HG03095 (cell line): ENCODE data around the gene LSM11.

ENCODE experiments used
- ATAC-seq: cut with Tn5 transposase; IDR thresholded peaks from one replicate; pipeline ENCODE4 v1.9.1; 2021; ENCODE audit warnings: moderate library complexity; ENCODE audit not compliant: unreplicated experiment

LSM11 gene

GRCh38 chr5:157767689-157768088 lies 24.2 kb downstream of the LSM11 start:
- ATAC-seq: no peak

DNA sequence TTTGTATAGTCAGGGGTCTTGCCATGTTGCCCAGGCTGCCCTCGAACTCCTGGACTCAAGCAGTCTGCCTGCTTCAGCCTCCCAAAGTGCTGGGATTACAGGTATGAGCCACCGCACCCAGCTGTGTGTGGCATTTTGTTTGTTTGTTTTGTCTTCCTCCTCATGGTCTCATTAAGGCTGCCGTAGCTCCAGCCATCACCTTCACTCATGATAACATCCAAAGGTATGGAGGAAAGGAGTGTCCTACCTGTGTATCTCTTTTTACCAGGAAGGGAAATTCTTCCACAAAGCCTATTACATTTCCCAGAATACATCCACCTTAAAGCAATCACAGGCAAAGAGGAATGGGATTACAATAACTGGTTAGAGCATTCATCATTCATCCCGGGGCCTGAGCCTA lies 27.2 kb downstream of the LSM11 start:
- ATAC-seq: no peak

- no peak for ATAC-seq
Measured at GRCh38 chr5:157772127-157772526, 28.6 kb downstream of the LSM11 start.

DNA sequence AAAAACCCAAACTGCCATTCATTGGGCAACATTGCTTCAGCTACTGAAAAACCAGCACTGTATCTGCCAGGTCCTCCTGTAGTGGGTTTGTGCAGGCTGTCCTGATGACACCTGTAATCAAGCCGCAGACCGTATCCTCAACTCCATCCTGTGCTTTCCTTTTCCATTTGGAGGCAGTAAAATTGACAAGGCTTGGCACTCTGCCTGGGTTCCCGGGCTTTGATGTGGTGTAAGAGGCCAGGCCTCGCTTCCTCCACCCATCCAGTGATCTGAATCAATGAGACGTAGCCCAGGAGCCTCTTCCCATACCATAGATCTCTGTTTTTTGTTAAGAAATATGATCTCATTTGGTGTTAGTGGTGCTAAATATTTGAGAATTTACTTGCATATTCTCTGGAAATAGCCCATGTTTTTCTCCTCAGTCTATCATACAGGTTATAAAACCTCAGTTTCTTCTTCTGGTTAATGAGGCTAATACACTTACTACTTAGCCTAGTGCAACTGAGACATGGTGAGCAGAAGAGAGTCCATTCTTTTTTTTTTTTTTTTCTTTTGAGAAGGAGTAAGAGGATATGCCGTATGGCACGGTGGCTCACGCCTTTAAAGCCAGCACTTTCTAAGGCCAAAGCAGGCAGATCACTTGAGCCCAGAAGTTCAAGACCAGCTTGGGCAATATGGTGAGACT lies 34.8 kb downstream of the LSM11 start:
- ATAC-seq: no peak

DNA sequence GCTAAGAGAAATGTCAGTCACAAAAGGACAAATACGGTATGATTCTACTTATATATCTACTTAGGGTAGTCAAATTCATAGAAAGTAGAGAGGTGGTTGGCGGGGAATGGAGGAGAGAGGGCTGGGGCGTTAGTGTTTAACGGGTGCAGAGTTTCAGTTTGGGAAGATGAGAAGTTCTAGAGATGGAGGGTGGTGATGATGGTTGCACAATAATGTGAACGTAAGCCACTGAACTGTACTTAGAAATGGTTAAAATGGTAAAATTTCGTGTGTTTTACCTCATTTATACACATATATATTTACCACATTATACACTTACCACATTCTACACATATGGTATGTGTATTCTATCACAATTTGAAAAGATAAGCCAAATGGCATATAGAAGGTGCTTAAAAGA lies 35.7 kb downstream of the LSM11 start:
- no peak for ATAC-seq

DNA sequence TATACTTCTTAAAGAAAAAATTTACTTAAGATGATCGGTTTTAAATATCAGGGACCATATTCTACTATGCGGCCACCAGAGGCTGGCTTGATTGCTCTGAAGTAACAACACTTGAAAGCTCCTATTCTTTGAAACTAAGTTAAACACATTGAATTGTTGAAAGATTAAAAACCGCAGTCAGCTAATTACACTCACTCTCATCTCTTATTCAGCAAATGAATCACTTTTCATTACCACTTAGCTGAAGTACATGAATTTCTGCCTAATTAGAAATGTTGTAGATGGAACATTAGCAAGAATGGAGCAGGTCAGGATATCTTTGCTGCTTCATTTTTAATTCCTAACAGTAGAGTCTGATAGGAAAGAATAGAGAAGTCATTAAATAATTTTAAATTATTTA lies 42.3 kb downstream of the LSM11 start:
- no peak for ATAC-seq

DNA sequence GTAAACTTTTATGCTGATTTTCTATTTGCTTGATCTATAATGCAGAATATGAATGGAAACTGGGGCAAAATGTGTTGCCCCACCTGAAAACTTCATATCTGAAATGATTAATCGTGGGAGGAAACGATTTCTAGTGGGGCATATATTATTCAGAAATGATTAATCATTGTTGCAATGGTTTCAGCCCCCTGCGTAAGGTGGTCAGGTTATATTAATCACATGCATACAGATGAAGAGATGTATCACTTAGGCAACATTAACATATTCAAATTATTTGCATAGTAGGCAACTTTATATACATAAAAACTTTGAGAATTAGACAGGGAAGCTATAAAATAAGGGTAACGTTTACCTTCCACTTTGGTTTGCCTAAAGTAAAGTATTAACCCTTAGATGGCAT lies 49.8 kb downstream of the LSM11 start:
- ATAC-seq: no peak

DNA sequence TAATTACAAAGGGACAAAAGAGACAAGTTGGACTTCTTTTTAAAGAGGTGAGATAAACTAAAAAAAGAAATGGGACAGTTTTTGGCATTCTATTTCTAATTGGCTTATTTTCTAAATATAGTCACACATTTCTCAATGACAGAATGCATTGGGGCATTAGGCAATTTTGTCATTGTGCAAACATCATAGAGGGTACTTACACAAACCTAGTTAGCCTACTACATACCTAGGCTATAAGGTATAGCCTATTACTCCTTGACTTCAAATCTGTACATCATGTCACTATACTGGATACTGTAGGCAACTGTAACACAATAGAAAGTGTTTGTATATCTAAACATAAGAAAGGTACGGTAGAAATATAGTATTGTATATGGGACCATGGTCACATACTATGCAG lies 56.1 kb downstream of the LSM11 start:
- ATAC-seq: no peak

GRCh38 chr5:157800137-157800536 lies 56.6 kb downstream of the LSM11 start:
- ATAC-seq: no peak

- no peak for ATAC-seq
Measured at GRCh38 chr5:157802736-157803135, 59.2 kb downstream of the LSM11 start.

GRCh38 chr5:157808043-157808442 lies 64.5 kb downstream of the LSM11 start:
- ATAC-seq: no peak
